Thyroid gland (tissue), 4 donors: ENCODE data around the gene HEXD.

Experiments used
- CTCF ChIP-seq, 6 experiments: fragments of 200-600 bp in 3 of 6; fragments of 450-650 bp in 3 of 6; sonication (generic) in 3 of 6; IDR thresholded peaks; one replicate each; pipeline ENCODE4 v1.5.1; 2016 to 2019; ENCODE audit warnings: antibody characterized with exemption in 6 of 6, mild to moderate bottlenecking in 2 of 6, inconsistent platforms in 1 of 6, moderate library complexity in 1 of 6
- POLR2A ChIP-seq, 2 donors: fragments of 450-650 bp; IDR thresholded peaks; one replicate each; pipeline ENCODE4 v1.6.1; 2017; ENCODE audit warnings: antibody characterized with exemption in 2 of 2, mild to moderate bottlenecking in 2 of 2, moderate library complexity in 1 of 2

DNA sequence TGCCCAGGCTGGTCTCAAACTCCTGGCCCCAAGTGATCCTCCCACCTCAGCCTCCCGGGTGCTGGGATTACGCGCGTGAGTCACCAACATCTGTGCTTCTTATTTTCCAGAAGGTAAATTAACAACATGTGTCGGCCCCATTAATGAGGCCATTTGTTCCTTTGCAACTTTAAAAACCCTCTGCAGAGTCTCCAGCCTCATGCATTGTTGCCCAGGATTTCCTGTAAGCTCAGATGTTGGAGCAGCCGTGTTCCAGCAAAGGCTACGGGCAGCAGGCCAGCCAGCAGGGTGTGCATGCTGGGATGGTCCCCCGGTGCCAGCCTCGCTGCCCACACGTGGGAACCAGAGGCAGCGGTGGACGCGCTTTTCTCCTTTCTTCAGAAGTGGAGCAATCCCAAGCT, 19.1 kb upstream of the HEXD start:
- TF ChIP-seq POLR2A (IDR thresholded peaks at IDR 0.05) = no peak
- TF ChIP-seq CTCF (IDR thresholded peaks at IDR 0.05) = no peak
